Activated naive CD4-positive, alpha-beta T cell treated with anti-CD3 and anti-CD28 coated beads for 36 hours (primary cell): ENCODE data around the gene HCFC1. TPM values are rescaled to one million over a fixed set of nuclear protein-coding genes. Genes with fewer than 3 reads are reported as not detected.

ENCODE experiments used
- CTCF ChIA-PET: fragments of 350-600 bp; sonication (Branson Sonifier 250); formaldehyde crosslinking; loops from one replicate; lab custom pipeline; 2021; ENCODE audit warnings: antibody characterized with exemption; lab: Charles Lee
- DNase-seq: peaks from one replicate; pipeline ENCODE4 v3.0.0-alpha.2; 2020
- H3K27ac Mint-ChIP-seq: one replicate; pipeline ENCODE4 v1.8.0; 2021; ENCODE audit warnings: mild to moderate bottlenecking, mixed read lengths
- H3K27me3 Mint-ChIP-seq: one replicate; pipeline ENCODE4 v1.8.0; 2021; ENCODE audit warnings: low read depth, mixed read lengths
- H3K36me3 Mint-ChIP-seq: one replicate; pipeline ENCODE4 v1.8.0; 2021; ENCODE audit warnings: low read depth, mixed read lengths
- H3K4me1 Mint-ChIP-seq: one replicate; pipeline ENCODE4 v1.8.0; 2021; ENCODE audit warnings: low read depth, mixed read lengths
- H3K4me3 Mint-ChIP-seq: one replicate; pipeline ENCODE4 v1.8.0; 2021; ENCODE audit warnings: mild to moderate bottlenecking, moderate library complexity, mixed read lengths
- H3K9me3 Mint-ChIP-seq: one replicate; pipeline ENCODE4 v1.8.0; 2021; ENCODE audit warnings: mixed read lengths
- intact Hi-C: fragments of 100-400 bp; cut with micrococcal nuclease; formaldehyde crosslinking; loops from one replicate; pipeline ENCODE4 v1.15.1; 2023
- total RNA-seq, 2 experiments: library from RNA; stranded (reverse); gene quantifications; one replicate each; pipeline ENCODE4 v1.2.3, GENCODE V29; 2021

Gene HCFC1
- total RNA-seq, 2 experiments from 2014 or later, result 85.0 to 86.1 TPM

DNA sequence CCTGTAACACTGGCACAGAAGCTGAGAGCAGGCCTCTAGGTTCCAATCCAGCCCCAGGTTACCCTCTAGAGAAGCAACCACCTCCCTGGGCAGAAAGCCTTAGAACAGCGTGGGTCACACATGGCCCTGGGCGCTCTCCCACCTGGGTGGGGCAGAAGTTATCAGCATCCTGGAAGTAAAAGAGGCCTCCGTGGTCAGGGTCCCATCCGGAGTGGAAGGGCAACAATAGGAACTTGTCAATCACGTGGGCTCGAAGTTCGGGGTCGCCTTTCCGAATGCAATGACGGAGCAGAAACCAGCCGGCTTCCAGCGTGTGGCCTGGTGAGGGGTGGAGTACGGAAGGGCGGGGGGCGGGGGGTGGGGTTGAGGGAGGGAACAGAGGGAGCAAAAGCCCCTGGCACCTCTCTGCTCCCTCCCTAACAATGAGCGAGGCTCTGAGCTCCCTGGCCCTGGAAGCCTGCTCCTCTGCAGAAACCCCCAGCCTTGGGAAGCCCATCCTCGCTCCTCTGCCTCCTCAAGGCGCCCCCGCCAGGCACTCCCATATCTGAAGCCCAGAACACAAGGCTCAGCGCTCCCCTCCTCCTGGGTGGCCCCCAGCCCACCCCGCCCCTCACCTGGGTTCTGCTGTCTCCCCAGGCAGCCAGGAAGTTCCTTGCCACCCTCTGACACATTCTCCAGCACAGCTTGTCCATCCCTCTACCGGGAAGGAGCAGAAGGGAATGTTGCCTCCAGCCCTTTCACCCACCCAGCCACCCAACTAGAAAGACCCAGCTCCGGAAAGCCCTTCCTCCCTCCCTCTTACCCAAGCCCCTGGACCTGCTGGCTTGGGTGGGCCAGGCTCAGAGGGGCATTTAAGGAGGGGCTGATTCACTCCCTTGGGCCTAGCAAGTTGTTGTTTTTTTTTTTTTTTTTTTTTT is 30.0 kb downstream of the HCFC1 start:
- intact Hi-C loops, result no loop called here
- peaks cover 20% of the 10 kb centered on the region for H3K4me1 Mint-ChIP-seq
- CTCF ChIA-PET, result interaction anchor here (1.0 kb wide), 1 partner anchor 15 kb away, joined by 3 read pairs; no protein-coding TSS in a partner anchor
- peaks cover 1% of the 10 kb centered on the region for H3K36me3 Mint-ChIP-seq
- H3K27me3 Mint-ChIP-seq, result no peaks in the 10 kb centered on the region
- H3K27ac Mint-ChIP-seq, result peak overlapping the region; percentile 79
- DNase-seq, result no peak
- H3K9me3 Mint-ChIP-seq, result no peaks in the 10 kb centered on the region
- peak overlapping the region; percentile 72 for H3K4me3 Mint-ChIP-seq

DNA sequence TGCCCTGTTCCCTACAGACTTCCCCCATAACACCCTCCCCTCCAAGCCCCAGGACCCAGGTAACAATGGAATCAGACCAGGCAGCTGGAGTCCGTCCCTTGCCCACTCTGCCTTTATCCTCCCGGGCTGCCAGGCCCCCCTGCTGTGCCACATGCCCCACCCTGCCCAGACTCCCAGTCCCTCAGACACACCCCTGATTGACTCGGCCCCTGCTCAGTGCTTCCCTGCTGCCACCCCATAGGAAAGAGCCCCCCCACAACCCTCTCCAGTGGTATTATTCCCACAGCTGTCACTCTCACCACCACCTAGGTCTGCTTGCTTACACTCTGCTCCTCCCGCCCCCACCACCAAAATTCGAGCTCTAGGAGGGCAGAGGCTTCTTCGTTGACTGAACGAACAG is 32.0 kb downstream of the HCFC1 start:
- H3K4me1 Mint-ChIP-seq, result peaks cover 24% of the 10 kb centered on the region
- H3K4me3 Mint-ChIP-seq, result no peak overlapping the region
- no peaks in the 10 kb centered on the region for H3K27me3 Mint-ChIP-seq
- peaks cover 1% of the 10 kb centered on the region for H3K36me3 Mint-ChIP-seq
- H3K27ac Mint-ChIP-seq, result no peak overlapping the region
- DNase-seq, result no peak
- intact Hi-C loops, result no loop called here
- no peaks in the 10 kb centered on the region for H3K9me3 Mint-ChIP-seq
- CTCF ChIA-PET, result interaction anchor here (1.0 to 1.2 kb wide), 2 partner anchors 9 to 12 kb away, joined by 3 to 5 read pairs; no protein-coding TSS in a partner anchor

DNA sequence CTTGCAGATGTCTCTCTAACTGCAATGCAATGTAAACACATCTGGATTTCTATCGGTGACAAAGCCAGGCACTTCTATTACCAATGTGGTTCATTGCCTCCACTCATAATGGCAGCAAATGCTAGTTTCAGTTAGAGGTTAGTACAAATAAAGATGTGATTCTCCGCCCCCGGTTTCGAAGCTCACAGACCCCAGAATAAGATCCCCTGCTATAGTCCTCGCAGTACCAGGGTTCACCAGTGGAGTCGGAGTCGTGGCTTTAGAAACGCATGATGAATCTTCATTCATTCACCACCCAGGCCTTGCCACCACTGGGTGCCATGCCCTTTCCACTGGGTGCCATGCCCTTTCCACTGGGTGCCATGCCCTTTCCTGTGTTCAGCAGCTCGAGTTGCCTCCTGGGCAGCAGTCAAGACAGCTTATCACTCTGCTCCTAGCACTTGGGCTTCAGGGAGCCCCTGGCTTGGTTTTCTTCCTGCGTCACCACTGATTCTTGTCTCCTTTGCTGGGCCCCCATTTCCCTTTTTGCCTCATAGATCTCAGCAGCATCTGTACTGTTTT is 33.3 kb downstream of the HCFC1 start:
- no peak overlapping the region for H3K4me3 Mint-ChIP-seq
- peak overlapping the region; percentile 56 for H3K27ac Mint-ChIP-seq
- intact Hi-C loops, result no loop called here
- H3K36me3 Mint-ChIP-seq, result peaks cover 1% of the 10 kb centered on the region
- CTCF ChIA-PET, result interaction anchor here (2.0 kb wide), 1 partner anchor 9 kb away, joined by 6 read pairs; no protein-coding TSS in a partner anchor
- no peaks in the 10 kb centered on the region for H3K9me3 Mint-ChIP-seq
- no peaks in the 10 kb centered on the region for H3K27me3 Mint-ChIP-seq
- H3K4me1 Mint-ChIP-seq, result peaks cover 25% of the 10 kb centered on the region
- DNase-seq, result no peak

DNA sequence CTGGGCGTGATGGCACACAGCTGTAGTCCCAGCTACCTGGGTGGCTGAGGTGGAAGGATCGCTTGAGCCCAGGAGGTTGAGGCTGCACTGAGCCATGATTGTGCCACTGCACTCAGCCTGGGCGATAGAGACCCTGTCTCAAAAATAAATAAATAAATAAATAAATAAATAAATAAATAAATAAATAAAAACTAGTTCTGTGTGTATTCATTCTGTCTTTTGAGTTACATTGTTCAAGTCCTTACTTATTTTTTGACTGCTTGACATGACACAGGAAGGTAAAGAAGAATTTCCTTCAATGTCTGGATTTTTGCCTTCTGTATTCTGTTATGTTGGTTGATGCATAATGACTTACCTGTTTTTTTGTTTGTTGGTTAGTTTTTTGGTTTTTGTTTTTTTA is 34.6 kb downstream of the HCFC1 start:
- CTCF ChIA-PET, result interaction anchor here (0.6 to 2.0 kb wide), 3 partner anchors 10 to 14 kb away, joined by 3 to 6 read pairs (median 5); no protein-coding TSS in a partner anchor
- no peak overlapping the region for H3K27ac Mint-ChIP-seq

DNA sequence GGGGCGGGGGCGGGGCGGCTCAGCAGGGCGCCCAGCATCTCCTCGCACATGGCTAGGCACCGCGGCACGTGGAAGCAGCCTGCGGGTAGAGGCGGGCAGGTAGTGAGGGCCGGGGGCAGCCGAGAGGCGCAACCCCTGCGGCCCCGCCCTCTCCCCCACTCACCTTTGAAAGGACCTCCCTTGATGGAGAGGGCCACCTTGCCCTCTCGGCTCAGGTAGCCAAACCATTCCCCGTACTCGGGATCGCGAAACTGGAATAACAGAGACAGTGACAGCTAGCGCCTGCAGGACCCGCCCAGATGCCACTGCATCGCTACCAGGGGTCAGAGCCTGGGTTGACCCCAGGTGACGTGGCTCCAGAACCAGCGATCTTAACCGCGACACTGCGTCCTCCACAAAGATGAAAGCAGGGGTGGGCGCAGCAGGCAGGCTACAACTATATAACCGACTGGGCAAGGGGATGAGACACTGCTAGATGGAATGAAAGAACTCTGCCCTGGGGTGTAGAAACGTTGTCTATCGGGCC is 36.2 kb downstream of the HCFC1 start:
- Mint-ChIP-seq H3K4me1 (peaks cover 37% of the 10 kb centered on the region), H3K9me3 (no peaks in the 10 kb centered on the region), H3K4me3 (peak overlapping the region; percentile 65), H3K36me3 (peaks cover 10% of the 10 kb centered on the region), H3K27ac (no peak overlapping the region), H3K27me3 (no peaks in the 10 kb centered on the region)
- intact Hi-C loops, result loop anchor here (1.0 kb wide), 2 partner anchors 8 kb away; no protein-coding TSS in a partner anchor
- CTCF ChIA-PET, result interaction anchor here (1.9 kb wide), 1 partner anchor 12 kb away, joined by 5 read pairs; no protein-coding TSS in a partner anchor
- DNase-seq, result no peak

More for the DNA sequence above, 34.6 kb downstream of the HCFC1 start:
- H3K9me3 Mint-ChIP-seq, result no peaks in the 10 kb centered on the region
- DNase-seq, result no peak
- H3K27me3 Mint-ChIP-seq, result no peaks in the 10 kb centered on the region
- H3K4me1 Mint-ChIP-seq, result peaks cover 28% of the 10 kb centered on the region
- peaks cover 1% of the 10 kb centered on the region for H3K36me3 Mint-ChIP-seq
- H3K4me3 Mint-ChIP-seq, result no peak overlapping the region
- intact Hi-C loops, result no loop called here

DNA sequence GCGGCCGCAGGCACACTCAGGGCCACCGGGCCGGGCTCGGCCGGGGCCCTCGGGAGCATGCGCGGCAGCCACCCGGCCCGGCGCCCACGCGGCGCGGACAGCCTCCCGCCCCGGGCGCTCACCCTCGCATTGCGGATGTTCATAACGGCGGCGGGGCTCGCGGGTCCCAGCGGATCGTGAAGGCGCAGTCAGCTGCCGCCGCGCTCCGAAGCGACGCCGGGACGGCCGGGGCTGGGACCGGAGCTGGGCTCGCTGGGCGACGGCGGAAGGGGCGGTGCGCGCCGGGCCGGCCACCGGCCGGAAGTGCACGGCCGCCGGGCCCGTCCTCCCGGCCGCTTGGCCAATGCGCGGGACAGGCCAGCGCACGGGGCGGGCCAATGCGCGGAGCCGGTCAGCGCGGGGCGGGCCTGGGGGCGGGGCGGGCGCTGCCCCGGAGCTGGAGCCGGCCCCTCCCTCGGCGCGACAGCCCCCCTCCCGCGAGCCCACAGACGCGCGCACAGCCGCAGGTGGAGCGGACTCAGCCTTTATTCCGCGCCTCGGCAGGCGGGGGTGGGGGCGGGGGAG is 36.8 kb downstream of the HCFC1 start, which contains the start of gene NAA10:
NAA10 (minus strand) TSS at position 276 of the 564 bp plus-strand sequence; CDS start at position 143, 133 bp downstream.
- peak within 1 kb of the TSS; percentile 69 for H3K27ac Mint-ChIP-seq
- DNase-seq, result peak; percentile 53
- CTCF ChIA-PET, result interaction anchor here (1.9 kb wide), 1 partner anchor 12 kb away, joined by 5 read pairs; no protein-coding TSS in a partner anchor
- H3K4me3 Mint-ChIP-seq, result peak within 1 kb of the TSS; percentile 80
- peaks cover 36% of the 10 kb centered on the region for H3K4me1 Mint-ChIP-seq
- H3K9me3 Mint-ChIP-seq, result no peaks in the 10 kb centered on the region
- H3K36me3 Mint-ChIP-seq, result peaks cover 10% of the 10 kb centered on the region
- no peaks in the 10 kb centered on the region for H3K27me3 Mint-ChIP-seq
- intact Hi-C loops, result loop anchor here (1.0 kb wide), 2 partner anchors 8 kb away; no protein-coding TSS in a partner anchor

DNA sequence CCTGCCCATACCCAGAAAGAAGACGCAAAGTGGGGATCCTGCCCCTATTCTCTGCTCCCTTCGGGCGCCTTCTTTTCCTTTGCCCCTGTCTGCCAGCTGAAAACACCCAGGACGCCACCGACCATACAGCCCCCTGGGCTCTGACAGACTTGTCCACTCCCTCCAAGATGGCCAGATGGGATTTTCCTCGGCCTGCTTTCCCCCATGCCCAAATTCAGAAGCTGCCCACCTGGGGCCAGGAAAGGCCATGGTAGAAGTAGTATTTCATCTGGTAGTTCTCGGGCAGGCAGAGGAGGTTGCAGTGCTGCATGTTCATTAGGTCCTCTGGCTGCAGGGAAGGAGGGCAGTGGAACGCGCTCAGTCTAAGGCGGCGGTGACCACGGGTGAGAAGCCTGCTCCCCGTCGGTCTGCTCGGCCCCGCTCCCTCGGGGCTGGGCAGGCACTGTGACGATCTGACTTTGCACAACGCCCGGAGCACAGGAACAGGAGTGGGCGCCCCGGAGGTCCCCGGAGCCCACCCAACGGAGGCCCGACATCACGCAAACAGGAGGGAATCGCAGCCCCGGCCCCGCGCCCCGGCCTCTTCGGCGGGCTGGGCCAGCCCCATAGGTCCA is 37.4 kb downstream of the HCFC1 start:
- Mint-ChIP-seq H3K27me3 (no peaks in the 10 kb centered on the region), H3K4me1 (peaks cover 37% of the 10 kb centered on the region), H3K27ac (peak overlapping the region; percentile 69), H3K4me3 (peak overlapping the region; percentile 80), H3K36me3 (peaks cover 10% of the 10 kb centered on the region), H3K9me3 (no peaks in the 10 kb centered on the region)
- intact Hi-C loops, result no loop called here
- CTCF ChIA-PET, result interaction anchor here (1.1 to 1.9 kb wide), 2 partner anchors 12 to 13 kb away, joined by 3 to 5 read pairs; no protein-coding TSS in a partner anchor
- DNase-seq, result no peak

DNA sequence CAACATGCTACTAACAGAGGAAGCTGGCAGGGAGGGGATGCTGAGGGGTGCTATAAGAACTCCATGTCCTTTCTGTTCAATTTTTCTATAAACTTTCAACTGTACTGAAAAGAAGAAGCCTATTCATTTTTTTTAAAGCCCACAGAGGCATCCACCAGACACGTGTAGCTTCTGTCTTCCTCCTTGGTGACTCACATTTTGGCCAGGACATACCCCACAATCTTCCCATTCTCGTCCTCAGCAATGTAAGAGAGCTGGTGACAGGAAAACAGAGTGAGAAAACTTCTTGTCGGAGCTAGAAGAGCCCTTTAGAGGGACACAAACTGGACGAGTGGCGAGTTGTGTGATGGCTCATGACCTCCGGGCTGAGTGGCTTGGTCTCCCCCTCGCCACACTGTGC is 37.9 kb downstream of the HCFC1 start:
- no peaks in the 10 kb centered on the region for H3K27me3 Mint-ChIP-seq
- DNase-seq, result no peak
- no peaks in the 10 kb centered on the region for H3K9me3 Mint-ChIP-seq
- H3K27ac Mint-ChIP-seq, result peak overlapping the region; percentile 69
- CTCF ChIA-PET, result interaction anchor here (1.1 to 1.9 kb wide), 3 partner anchors 9 to 14 kb away, joined by 3 to 5 read pairs (median 5); no protein-coding TSS in a partner anchor
- peaks cover 42% of the 10 kb centered on the region for H3K4me1 Mint-ChIP-seq
- H3K36me3 Mint-ChIP-seq, result peaks cover 10% of the 10 kb centered on the region
- H3K4me3 Mint-ChIP-seq, result peak overlapping the region; percentile 80
- intact Hi-C loops, result no loop called here

DNA sequence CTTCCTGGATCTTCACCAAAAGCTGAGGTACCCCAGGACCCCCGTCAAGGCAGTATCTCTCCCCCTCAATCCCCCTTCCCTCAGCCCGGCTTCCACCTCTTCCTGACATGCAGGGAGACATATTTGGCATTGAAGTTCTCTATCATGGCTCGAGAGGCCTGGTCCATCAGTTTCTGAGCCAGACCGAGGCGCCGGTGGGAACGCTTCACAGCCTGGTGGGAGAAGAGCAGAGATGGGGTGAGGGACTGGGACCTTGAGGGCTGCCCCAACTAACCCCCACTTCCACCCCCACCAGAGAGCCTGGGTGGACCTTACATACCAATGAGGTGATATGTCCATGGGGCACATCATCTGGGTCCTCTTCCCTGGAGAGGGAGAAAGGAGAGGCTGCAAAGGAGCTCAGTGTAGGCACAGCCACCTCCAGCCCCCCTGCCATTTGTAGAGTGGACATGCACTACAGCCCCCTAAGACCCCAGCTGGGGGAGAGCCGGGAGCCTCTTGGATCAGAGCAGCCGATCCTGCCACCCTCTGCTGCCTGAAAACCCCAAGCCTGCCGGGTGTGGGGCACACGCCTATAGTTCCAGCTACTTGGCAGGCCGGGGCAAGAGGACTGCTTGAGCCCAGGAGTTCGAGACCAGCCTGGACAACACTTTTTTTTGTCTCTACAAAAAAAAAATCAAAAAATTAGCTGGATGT is 39.2 kb downstream of the HCFC1 start:
- no peaks in the 10 kb centered on the region for H3K27me3 Mint-ChIP-seq
- H3K9me3 Mint-ChIP-seq, result no peaks in the 10 kb centered on the region
- no peak for DNase-seq
- peaks cover 35% of the 10 kb centered on the region for H3K4me1 Mint-ChIP-seq
- peaks cover 13% of the 10 kb centered on the region for H3K36me3 Mint-ChIP-seq
- CTCF ChIA-PET, result interaction anchor here (0.6 to 1.4 kb wide), 6 partner anchors 8 to 169 kb away, joined by 3 to 5 read pairs (median 4); partner anchors contain the start of gene PLXNB3
- no peak overlapping the region for H3K4me3 Mint-ChIP-seq
- no peak overlapping the region for H3K27ac Mint-ChIP-seq
- intact Hi-C loops, result no loop called here

DNA sequence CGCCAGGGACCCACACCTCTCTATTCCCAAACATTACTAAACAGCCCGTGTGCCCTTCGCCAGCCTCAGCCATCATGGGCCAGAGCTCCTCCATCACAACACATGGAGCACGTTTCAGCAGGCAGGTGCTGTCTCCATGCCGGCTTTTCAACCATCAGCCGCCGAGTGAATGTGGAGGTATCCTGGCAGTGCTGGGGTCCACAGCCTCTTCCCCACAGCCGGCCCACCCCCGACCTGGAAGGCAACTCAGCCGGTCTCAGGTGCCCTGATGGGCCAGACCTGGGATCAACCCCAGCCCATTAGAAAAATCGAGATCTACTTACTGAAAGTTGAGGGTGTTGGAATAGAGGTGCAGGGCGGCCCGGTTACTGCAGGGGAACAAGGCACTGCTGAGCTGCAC is 39.9 kb downstream of the HCFC1 start:
- no peak overlapping the region for H3K4me3 Mint-ChIP-seq
- no peaks in the 10 kb centered on the region for H3K27me3 Mint-ChIP-seq
- intact Hi-C loops, result no loop called here

DNA sequence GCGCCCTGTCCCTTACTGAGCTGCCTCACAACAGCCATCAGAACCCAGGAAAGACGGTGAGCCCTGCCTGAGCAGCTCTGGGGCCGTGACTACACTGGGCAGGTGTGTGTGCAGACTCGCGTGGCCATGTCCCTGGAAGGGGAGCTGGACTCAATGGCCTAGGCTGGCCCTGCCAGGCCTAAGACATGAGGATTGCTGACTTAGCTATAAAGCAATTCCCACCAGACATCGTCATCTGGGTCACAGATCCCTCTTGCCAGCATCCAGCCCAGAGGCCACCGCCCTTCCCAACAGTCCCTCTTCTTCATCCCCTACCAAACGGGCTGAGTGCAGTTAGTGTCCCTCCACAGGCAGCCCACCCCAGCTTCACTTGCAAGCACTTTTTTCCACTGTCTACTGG is 40.5 kb downstream of the HCFC1 start:
- peaks cover 13% of the 10 kb centered on the region for H3K36me3 Mint-ChIP-seq
- CTCF ChIA-PET, result interaction anchor here (1.0 to 1.3 kb wide), 2 partner anchors 16 to 34 kb away, joined by 3 to 4 read pairs; no protein-coding TSS in a partner anchor
- no peak overlapping the region for H3K4me3 Mint-ChIP-seq

More for the DNA sequence above, 39.9 kb downstream of the HCFC1 start:
- Mint-ChIP-seq H3K27ac (no peak overlapping the region), H3K4me1 (peaks cover 35% of the 10 kb centered on the region), H3K36me3 (peaks cover 13% of the 10 kb centered on the region), H3K9me3 (no peaks in the 10 kb centered on the region)
- no peak for DNase-seq
- CTCF ChIA-PET, result interaction anchor here (0.9 to 1.3 kb wide), 4 partner anchors 9 to 168 kb away, joined by 3 to 4 read pairs (median 4); partner anchors contain the start of gene PLXNB3

More for the DNA sequence above, 40.5 kb downstream of the HCFC1 start:
- intact Hi-C loops, result no loop called here
- H3K27me3 Mint-ChIP-seq, result no peaks in the 10 kb centered on the region
- H3K4me1 Mint-ChIP-seq, result peaks cover 32% of the 10 kb centered on the region
- no peaks in the 10 kb centered on the region for H3K9me3 Mint-ChIP-seq
- DNase-seq, result no peak
- H3K27ac Mint-ChIP-seq, result peak overlapping the region; percentile 46
